Stimulated activated CD8-positive, alpha-beta memory T cell treated with anti-CD3 and anti-CD28 coated beads, Interleukin-7, amount 100 ng/mL, for 48 hours (primary cell): ENCODE data around the gene IDNK.

Source experiments
- DNase-seq, 2 donors: peaks; one replicate each; pipeline ENCODE4 v3.0.0-alpha.2; 2020; ENCODE audit warnings: low read depth in 1 of 2; ENCODE audit errors: extremely low read depth in 1 of 2

The IDNK gene

GRCh38 chr9:83681490-83681889 is 58.5 kb downstream of the IDNK start:
- DNase-seq: no peak

DNA sequence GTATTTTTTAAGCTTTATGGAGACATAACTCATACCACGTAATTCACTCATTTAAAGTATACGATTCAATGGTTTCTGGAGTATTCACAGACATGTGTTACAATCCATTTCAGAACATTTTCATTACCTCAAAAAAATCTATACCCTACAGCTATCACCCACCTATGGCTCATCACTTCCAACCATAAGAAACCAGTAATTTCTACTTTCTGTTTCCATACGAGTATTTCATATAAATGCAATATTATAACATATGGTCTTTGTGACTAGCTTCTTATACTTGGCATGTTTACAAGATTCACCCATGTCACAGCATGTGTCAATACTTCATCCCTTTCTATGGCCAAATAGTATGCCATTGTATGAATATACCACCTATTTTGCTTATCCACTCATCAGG is 66.0 kb downstream of the IDNK start:
- DNase-seq: no peak

DNA sequence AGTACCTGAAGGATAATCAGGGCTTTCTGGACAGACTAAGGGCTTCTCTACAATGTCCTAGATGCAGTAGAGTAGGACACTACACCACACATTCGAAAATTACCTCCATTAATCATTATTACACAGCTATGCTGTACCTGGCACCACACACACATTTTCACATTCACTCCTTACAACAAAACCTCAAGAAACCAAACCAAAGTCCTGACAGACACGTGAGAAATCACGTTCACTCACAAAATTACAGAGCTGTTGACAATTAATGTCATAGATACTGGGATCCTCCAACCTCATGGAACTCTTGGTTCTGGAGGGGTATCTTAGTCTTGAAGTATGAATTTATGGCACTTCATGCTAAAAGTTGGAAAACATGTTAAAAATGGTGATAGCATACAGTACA is 68.5 kb downstream of the IDNK start:
- no peak for DNase-seq
